AG09319 (cell line): ENCODE results near the gene RABL3.
"Not testable (repeated sequence)": the region's sequence is repeated elsewhere in the genome, so short reads cannot be mapped to it uniquely, and the experiment has no call there.

Source experiments
- DNase-seq: peaks from one replicate; pipeline ENCODE4 v3.0.0-alpha.2; 2010; ENCODE audit warnings: low read depth; ENCODE audit errors: extremely low read depth
- CTCF ChIP-seq: IDR thresholded peaks from 2 replicates; pipeline ENCODE4 v1.5.1; 2011; ENCODE audit warnings: low read depth, mild to moderate bottlenecking, inconsistent platforms, low read length, moderate library complexity

Gene RABL3

GRCh38 chr3:120763601-120764000 is 21.3 kb upstream of the RABL3 start:
- TF ChIP-seq CTCF: no peak
- no peak for DNase-seq

GRCh38 chr3:120762615-120763014 is 20.3 kb upstream of the RABL3 start:
- TF ChIP-seq CTCF: no peak
- DNase-seq: no peak

- DNase-seq: not testable (repeated sequence)
Observed at GRCh38 chr3:120758551-120758950, 16.2 kb upstream of the RABL3 start.

GRCh38 chr3:120756061-120756460 is 13.7 kb upstream of the RABL3 start:
- DNase-seq: no peak
- no peak for TF ChIP-seq CTCF

- no peak for TF ChIP-seq CTCF
- DNase-seq: no peak
Observed at GRCh38 chr3:120753810-120754209, 11.5 kb upstream of the RABL3 start.

- TF ChIP-seq CTCF: no peak
- DNase-seq: no peak
Observed at GRCh38 chr3:120752865-120753264, 10.5 kb upstream of the RABL3 start.

GRCh38 chr3:120752230-120752629 is 9.9 kb upstream of the RABL3 start:
- no peak for DNase-seq
- TF ChIP-seq CTCF: no peak

- TF ChIP-seq CTCF: no peak
- DNase-seq: no peak
Observed at GRCh38 chr3:120749843-120750242, 7.5 kb upstream of the RABL3 start.
